Loucy (cell line): Measurements from ENCODE around the gene SIAH1.
"Not testable (repeated sequence)": the region's sequence is repeated elsewhere in the genome, so short reads cannot be mapped to it uniquely, and the experiment has no call there.

ENCODE experiments used
- CTCF ChIP-seq: fragments of 200-600 bp; sonication (generic); conservative IDR thresholded peaks from 2 replicates; pipeline ENCODE4 v1.5.1; 2014; ENCODE audit warnings: mild to moderate bottlenecking, antibody characterized with exemption, low read length
- EZH2phosphoT487 ChIP-seq: fragments of 200-600 bp; IDR thresholded peaks from 2 replicates; pipeline ENCODE4 v1.6.1; 2018; ENCODE audit warnings: antibody characterized with exemption, mild to moderate bottlenecking, moderate library complexity, borderline replicate concordance

GRCh38 chr16:48370668-48371392 lies 14.4 kb downstream of the SIAH1 start:
- not testable (repeated sequence) for TF ChIP-seq CTCF, EZH2phosphoT487
